Measurements from ENCODE around the gene MRPL36. TPM values are rescaled to one million over a fixed set of nuclear protein-coding genes. Genes with fewer than 3 reads are reported as not detected.

Gene MRPL36
- total and polyA plus RNA-seq, 9 of the 15 experiments (the other 6 are each of a cell fraction or from before 2014, with no cell fraction given), result 78.3 to 557 (median 124) TPM

- no peaks in the 10 kb centered on the region for H3K9me3 ChIP-seq (replicated peaks; ENCODE audit: control insufficient read depth, insufficient read depth, low read depth, low read length)
- 0 out of 3 replicates have a peak, but pooled peaks cover 4% of the 10 kb centered on the region for H3K79me2 ChIP-seq (ENCODE audit: control insufficient read depth, insufficient read depth, low read length)
- H4K20me1 ChIP-seq (replicated peaks; ENCODE audit: control insufficient read depth, insufficient read depth, low read length), result peaks cover 11% of the 10 kb centered on the region
- ChIA-PET CTCF (ENCODE audit: low intra/inter-chr PET ratio) (no interaction called here), POLR2A (no interaction called here)
- no peaks in the 10 kb centered on the region for H3K27me3 ChIP-seq (ENCODE audit: control insufficient read depth in 2 of 2, insufficient read depth in 2 of 2, low read length in 2 of 2)
- WGBS (ENCODE audit: insufficient coverage, low coverage, missing lambda C conversion rate), result 95% methylated on average over 2 of the region's 2 CpGs
- no peak overlapping the region for H3K4me2 ChIP-seq (ENCODE audit: insufficient read depth, low read length)
- no peak for FAIRE-seq
- no peak overlapping the region for H2AFZ ChIP-seq (ENCODE audit: low read depth, low read length)
- DNase-seq (ENCODE audit: extremely low read depth in 1 of 4, low spot score in 3 of 4), result peak in 1 of 4 experiments; percentile 8
- H3K4me1 ChIP-seq (replicated peaks in 1 of 2; ENCODE audit: control insufficient read depth in 2 of 2, insufficient read depth in 2 of 2, low read length in 2 of 2), result no peaks in the 10 kb centered on the region; a peak in 1 of 5 replicates
- peaks cover 95% of the 10 kb centered on the region for H3K36me3 ChIP-seq (ENCODE audit: control insufficient read depth, insufficient read depth, low read length)
- in situ Hi-C loops (cut with MboI), result no loop called here
- no peak overlapping the region for H3K9ac ChIP-seq (ENCODE audit: insufficient read depth in 1 of 2, low read depth in 2 of 2, low read length in 2 of 2)
- H3K27ac ChIP-seq (ENCODE audit: extremely low read depth, low read depth, low read length), result no peak overlapping the region
- no TSS peak for BruUV-seq (replicated peaks)
- TF ChIP-seq POLR2AphosphoS2 (IDR thresholded peaks at IDR 0.05; ENCODE audit: low read length) (no peak), FOXP1 (CRISPR knock-in tag; IDR thresholded peaks at IDR 0.05) (no peak), SP1 (CRISPR knock-in tag; IDR thresholded peaks at IDR 0.05) (no peak), ILF3 (IDR thresholded peaks at IDR 0.05; ENCODE audit: borderline replicate concordance) (no peak), BDP1 (IDR thresholded peaks at IDR 0.05; ENCODE audit: insufficient read depth, insufficient read length) (no peak), CAMTA2 (CRISPR knock-in tag; conservative IDR thresholded peaks at IDR 0.05) (no peak), SRSF7 (optimal IDR thresholded peaks at IDR 0.05; ENCODE audit: low read depth, low read length) (no peak), RFX5 (IDR thresholded peaks at IDR 0.05; ENCODE audit: low read depth, low read length) (no peak), MAFG (tag; conservative IDR thresholded peaks at IDR 0.05) (no peak)
- TF ChIP-seq, protein P1, sequence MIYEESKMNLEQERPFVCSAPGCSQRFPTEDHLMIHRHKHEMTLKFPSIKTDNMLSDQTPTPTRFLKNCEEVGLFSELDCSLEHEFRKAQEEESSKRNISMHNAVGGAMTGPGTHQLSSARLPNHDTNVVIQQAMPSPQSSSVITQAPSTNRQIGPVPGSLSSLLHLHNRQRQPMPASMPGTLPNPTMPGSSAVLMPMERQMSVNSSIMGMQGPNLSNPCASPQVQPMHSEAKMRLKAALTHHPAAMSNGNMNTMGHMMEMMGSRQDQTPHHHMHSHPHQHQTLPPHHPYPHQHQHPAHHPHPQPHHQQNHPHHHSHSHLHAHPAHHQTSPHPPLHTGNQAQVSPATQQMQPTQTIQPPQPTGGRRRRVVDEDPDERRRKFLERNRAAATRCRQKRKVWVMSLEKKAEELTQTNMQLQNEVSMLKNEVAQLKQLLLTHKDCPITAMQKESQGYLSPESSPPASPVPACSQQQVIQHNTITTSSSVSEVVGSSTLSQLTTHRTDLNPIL (CRISPR knock-in tag; IDR thresholded peaks at IDR 0.05), result no peak
- intact Hi-C loops (cut with micrococcal nuclease), result no loop called here
- no peaks in the 10 kb centered on the region for H3K9me1 ChIP-seq (ENCODE audit: control insufficient read depth, insufficient read depth, low read length)
- ATAC-seq, result no peak
- no peak overlapping the region for H3K4me3 ChIP-seq
These were observed 19.8 kb upstream of the MRPL36 start for GRCh38 chr5:1819458-1819857.

Data from K562 (cell line).